Activated T-cell treated with anti-CD3 and anti-CD28 coated beads, Interleukin-2, amount 50 U/mL, for 4 hours (primary cell): ENCODE data around the gene SLC35G3. TPM values are rescaled to one million over a fixed set of nuclear protein-coding genes. Genes with fewer than 3 reads are reported as not detected.
A peak's percentile ranks its signal among the peaks of the same experiment; 100 is the strongest.
"Not testable (repeated sequence)": the region's sequence is repeated elsewhere in the genome, so short reads cannot be mapped to it uniquely, and the experiment has no call there.

ENCODE experiments used
- ATAC-seq, 2 donors: fragments of 200-7000 bp; cut with Tn5 transposase; one replicate each; pipeline ENCODE4 v1.10.0; 2021
- DNase-seq: peaks from one replicate; pipeline ENCODE4 v3.0.0-alpha.2; 2020
- H3K27me3 Mint-ChIP-seq: one replicate; pipeline ENCODE4 v1.8.0; 2021; ENCODE audit warnings: low read depth, mixed read lengths
- H3K36me3 Mint-ChIP-seq: one replicate; pipeline ENCODE4 v1.8.0; 2022; ENCODE audit warnings: mixed read lengths; ENCODE audit not compliant: insufficient read depth
- H3K4me1 Mint-ChIP-seq: one replicate; pipeline ENCODE4 v1.8.0; 2021; ENCODE audit warnings: low read depth, mixed read lengths
- H3K4me3 Mint-ChIP-seq: one replicate; pipeline ENCODE4 v1.8.0; 2021; ENCODE audit warnings: mild to moderate bottlenecking, moderate library complexity, mixed read lengths
- H3K9me3 Mint-ChIP-seq: one replicate; pipeline ENCODE4 v1.8.0; 2021; ENCODE audit warnings: mixed read lengths
- total RNA-seq, 3 donors: library from RNA; stranded (reverse); gene quantifications; one replicate each; pipeline ENCODE4 v1.2.1, GENCODE V29; 2021

Gene SLC35G3
- total RNA-seq, 3 donors from 2014 or later = not detected

DNA sequence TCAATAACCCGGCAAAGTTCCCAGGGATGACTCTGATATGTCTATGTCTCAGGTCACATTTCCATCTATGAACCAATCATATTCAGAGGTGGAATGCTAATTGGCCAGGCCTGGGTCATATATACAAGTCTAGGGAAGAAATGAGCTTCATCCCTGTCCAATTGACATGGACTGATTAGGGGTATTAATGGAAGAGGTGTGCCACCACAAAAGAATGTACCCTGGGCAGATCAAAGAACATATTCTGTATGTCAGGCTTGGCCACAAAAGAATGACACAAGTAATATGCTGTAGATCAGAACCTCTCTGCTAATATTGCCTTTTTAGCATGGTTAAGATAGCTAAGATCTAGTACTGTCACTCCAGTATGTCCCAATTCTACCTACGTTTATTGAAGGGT is 6.7 kb downstream of the SLC35G3 start:
- no peak for ATAC-seq
- Mint-ChIP-seq H3K36me3 (no peaks in the 10 kb centered on the region), H3K27me3 (no peaks in the 10 kb centered on the region), H3K4me3 (no peak overlapping the region), H3K9me3 (no peaks in the 10 kb centered on the region), H3K4me1 (peaks cover 57% of the 10 kb centered on the region)
- no peak for DNase-seq

DNA sequence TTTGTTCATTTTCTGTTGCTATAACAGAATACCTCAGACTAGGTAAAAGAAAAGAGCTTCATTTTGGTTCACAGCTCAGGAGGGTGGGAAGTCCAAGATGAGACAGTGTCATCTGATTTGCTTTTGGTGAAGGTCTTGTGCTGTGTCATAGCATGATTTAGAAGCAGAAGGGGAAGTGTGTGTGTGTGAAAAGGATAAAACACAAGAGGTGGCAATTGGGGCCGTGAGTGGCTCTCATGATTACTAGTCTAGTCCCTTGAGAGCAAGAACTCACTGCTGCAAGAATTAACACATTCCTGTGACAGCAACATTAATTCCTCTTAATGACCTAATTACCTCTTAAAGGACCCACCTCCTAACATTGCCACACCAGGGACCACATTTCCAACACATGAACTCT is 8.3 kb downstream of the SLC35G3 start:
- no peak for DNase-seq
- Mint-ChIP-seq H3K9me3 (no peaks in the 10 kb centered on the region), H3K4me3 (no peak overlapping the region)

DNA sequence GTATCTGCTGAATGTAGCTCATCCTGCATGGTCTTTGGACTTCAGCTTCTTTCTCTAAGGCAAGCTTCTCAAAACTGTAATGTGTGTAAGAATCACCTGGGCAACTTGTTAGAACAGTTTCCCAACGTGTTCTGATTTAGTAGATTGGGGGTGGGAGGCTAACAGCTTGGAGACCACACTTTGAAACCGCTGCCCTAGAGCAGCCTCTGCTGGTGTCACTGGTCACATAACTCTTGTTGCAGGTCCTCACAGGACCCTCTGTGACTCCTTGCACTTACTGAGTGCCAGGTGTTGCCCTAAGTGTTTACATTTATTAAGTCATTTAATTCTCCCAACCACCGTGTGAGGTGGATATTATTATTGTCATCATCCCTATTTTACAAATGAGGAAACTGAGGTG is 9.9 kb downstream of the SLC35G3 start:
- Mint-ChIP-seq H3K9me3 (no peaks in the 10 kb centered on the region), H3K36me3 (no peaks in the 10 kb centered on the region), H3K4me3 (no peak overlapping the region), H3K4me1 (peaks cover 51% of the 10 kb centered on the region), H3K27me3 (no peaks in the 10 kb centered on the region)
- ATAC-seq (no peak), DNase-seq (no peak)

More for the DNA sequence above, 8.3 kb downstream of the SLC35G3 start:
- Mint-ChIP-seq H3K27me3 (no peaks in the 10 kb centered on the region), H3K36me3 (no peaks in the 10 kb centered on the region), H3K4me1 (peaks cover 51% of the 10 kb centered on the region)
- peak; percentile 58 to 70 for ATAC-seq

DNA sequence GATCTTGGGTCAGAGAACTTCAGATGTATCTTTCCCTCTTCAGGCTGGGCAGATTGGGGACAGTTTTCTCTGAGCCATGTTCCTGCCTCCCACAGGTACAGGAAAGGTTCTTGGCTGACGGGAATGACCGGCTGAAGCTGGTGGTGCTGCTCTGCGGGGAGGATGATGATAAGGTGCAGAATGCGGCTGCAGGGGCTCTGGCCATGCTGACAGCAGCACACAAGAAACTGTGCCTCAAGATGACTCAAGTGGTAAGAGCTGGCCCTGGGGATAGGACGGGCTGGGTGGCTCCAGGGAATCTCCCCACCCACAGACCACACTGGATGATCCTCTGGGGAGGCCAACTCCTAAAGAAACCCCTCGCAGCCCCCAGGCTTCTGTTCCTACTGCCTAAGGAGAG is 10.9 kb downstream of the SLC35G3 start:
- ATAC-seq = peak in 1 of 2 donors; percentile 49
- no peak overlapping the region for H3K4me3 Mint-ChIP-seq
- no peaks in the 10 kb centered on the region for H3K9me3 Mint-ChIP-seq
- H3K27me3 Mint-ChIP-seq = no peaks in the 10 kb centered on the region
- DNase-seq = no peak
- no peaks in the 10 kb centered on the region for H3K36me3 Mint-ChIP-seq
- H3K4me1 Mint-ChIP-seq = peaks cover 44% of the 10 kb centered on the region

DNA sequence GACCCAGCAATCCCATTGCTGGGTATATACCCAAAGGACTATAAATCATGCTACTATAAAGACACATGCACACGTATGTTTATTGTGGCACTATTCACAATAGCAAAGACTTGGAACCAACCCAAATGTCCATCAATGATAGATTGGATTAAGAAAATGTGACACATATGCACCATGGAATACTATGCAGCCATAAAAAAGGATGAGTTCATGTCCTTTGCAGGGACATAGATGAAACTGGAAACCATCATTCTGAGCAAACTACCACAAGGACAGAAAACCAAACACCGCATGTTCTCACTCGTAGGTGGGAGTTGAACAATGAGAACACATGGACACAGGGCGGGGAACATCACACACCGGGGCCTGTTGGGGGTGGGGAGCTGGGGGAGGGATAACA is 14.8 kb downstream of the SLC35G3 start:
- not testable (repeated sequence) for H3K36me3 Mint-ChIP-seq, DNase-seq, H3K27me3 Mint-ChIP-seq, ATAC-seq, H3K9me3 Mint-ChIP-seq, H3K4me3 Mint-ChIP-seq
- H3K4me1 Mint-ChIP-seq = peaks cover 60% of the 10 kb centered on the region

DNA sequence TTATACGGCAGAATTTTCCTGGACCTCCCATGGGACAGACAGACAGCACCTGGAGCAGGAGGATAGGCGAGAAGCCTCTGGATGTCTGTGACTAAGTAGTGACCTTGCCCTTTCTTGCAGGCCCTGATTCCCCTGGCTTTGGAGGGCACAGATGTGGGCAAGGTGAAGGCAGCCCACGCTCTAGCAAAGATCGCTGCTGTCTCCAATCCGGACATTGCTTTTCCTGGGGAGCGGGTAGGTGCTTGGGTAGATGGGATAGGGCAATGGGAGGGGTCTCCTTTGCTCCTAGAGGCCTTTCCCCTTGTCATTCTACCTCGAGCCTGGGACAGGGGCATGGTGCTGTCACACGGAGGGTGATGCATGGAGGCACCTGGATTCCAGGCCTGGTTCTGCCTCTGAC is 17.3 kb downstream of the SLC35G3 start:
- peaks cover 61% of the 10 kb centered on the region for H3K4me1 Mint-ChIP-seq
- H3K27me3 Mint-ChIP-seq = no peaks in the 10 kb centered on the region
- H3K9me3 Mint-ChIP-seq = no peaks in the 10 kb centered on the region
- ATAC-seq = no peak
- no peak for DNase-seq
- H3K36me3 Mint-ChIP-seq = no peaks in the 10 kb centered on the region
- no peak overlapping the region for H3K4me3 Mint-ChIP-seq

DNA sequence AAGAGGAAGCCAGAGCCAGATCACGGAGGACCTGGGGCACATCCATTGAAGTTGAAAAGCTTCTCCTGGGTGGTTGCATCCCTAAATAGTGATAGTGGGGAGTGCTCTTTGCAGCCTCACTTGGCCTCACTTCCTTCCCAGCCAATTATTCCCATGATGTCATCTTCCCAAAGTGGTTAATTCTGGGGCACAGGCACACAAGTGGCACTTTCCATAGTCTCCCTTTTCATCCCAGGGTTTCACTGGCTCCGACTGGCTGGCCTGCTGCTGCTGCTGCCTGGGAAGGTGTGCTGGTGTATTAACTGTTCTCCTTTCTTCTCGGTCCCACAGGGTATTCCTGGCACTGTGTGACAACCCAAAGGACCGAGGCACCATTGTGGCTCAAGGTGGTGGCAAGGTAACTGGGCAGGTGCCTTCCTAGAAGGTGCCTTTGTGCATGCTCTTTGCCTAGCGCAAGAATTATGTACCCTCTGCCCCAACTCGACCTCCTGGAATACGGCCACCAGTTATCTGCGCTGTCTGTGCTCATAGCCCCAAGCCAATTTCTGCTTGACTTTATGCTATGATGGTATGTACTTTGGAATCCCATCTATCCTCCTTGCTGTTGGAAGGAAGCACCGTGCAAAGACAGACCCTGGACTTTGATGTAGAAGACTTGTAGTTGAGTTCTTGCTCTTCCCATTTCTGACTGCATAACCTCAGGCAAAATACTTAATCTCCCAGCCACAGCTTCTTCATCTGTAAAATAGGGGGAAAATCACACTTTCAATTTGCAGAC is 18.4 kb downstream of the SLC35G3 start:
- no peaks in the 10 kb centered on the region for H3K9me3 Mint-ChIP-seq
- DNase-seq = no peak
- peaks cover 65% of the 10 kb centered on the region for H3K4me1 Mint-ChIP-seq
- H3K27me3 Mint-ChIP-seq = no peaks in the 10 kb centered on the region
- H3K4me3 Mint-ChIP-seq = no peak overlapping the region
- H3K36me3 Mint-ChIP-seq = no peaks in the 10 kb centered on the region
- no peak for ATAC-seq

DNA sequence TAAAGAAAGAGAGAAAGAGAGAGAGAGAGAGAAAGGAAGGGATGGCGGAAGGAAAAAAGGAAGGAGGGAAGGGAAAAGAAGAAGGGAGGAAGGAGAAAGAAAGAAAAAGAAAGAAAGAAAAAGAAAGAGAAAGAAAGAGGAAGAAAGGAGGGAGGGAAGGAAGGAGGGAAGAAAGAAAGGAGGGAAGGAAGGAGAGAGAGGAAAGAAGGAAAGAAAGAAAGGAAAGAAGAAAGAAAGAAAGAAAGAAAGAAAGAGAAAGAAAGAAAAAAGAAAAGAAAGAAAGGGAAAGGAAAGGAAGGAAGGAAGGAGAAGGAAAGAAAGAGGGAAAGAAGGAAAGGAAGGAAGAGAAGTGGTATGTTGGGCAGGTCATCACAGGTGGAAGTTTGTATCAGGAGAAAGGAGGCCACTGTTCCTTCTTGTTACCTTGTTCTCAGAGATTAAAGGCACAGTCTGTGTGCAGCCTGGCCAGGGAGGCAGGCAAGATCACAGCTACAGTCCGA is 19.3 kb downstream of the SLC35G3 start:
- H3K9me3 Mint-ChIP-seq = no peaks in the 10 kb centered on the region
- no peaks in the 10 kb centered on the region for H3K36me3 Mint-ChIP-seq
- DNase-seq = no peak
- no peak overlapping the region for H3K4me3 Mint-ChIP-seq
- ATAC-seq = no peak
- H3K4me1 Mint-ChIP-seq = peaks cover 60% of the 10 kb centered on the region
- H3K27me3 Mint-ChIP-seq = no peaks in the 10 kb centered on the region

DNA sequence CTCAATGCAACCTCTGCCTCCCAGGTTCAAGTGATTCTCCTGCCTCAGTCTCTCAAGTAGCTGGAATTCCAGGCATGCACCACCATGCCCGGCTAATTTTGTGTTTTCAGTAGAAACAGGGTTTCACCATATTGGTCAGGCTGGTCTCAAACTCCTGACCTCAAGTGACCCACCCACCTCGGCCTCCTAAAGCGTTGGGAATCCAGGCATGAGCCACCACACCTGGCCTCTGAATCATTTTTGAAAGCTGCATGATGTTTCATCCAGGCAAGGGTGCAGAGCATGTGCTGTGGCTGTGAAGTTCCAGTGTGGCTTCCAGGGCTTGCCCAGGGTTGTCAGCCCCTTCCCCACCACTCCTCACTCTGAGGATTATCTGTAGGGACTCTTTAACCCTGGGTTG is 21.9 kb downstream of the SLC35G3 start:
- DNase-seq, ATAC-seq, H3K9me3 Mint-ChIP-seq, H3K27me3 Mint-ChIP-seq, H3K36me3 Mint-ChIP-seq, H3K4me3 Mint-ChIP-seq: not testable (repeated sequence)
- peaks cover 47% of the 10 kb centered on the region for H3K4me1 Mint-ChIP-seq

DNA sequence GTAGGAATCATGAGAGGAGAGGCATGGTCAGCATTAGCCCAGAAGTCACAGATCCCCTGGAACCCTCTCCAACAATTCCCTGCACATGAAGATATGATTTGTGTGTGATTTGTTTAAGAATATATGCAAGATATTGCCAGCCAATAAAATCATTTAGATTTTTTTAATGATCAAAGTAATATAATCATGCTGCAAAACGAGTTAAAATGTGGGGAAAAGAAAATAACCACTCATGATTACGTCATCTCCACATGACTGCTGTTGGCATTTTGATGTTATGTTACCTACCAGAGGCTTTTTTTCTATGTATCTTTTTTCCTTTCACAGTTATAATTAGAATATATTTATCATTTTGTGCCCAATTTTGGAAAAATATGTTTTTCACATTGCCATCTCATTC is 22.4 kb downstream of the SLC35G3 start:
- peaks cover 42% of the 10 kb centered on the region for H3K4me1 Mint-ChIP-seq
- no peaks in the 10 kb centered on the region for H3K9me3 Mint-ChIP-seq
- no peak for DNase-seq
- H3K4me3 Mint-ChIP-seq = peak overlapping the region; percentile 52
- no peaks in the 10 kb centered on the region for H3K27me3 Mint-ChIP-seq
- ATAC-seq = peak in 1 of 2 donors; percentile 66
- no peaks in the 10 kb centered on the region for H3K36me3 Mint-ChIP-seq

DNA sequence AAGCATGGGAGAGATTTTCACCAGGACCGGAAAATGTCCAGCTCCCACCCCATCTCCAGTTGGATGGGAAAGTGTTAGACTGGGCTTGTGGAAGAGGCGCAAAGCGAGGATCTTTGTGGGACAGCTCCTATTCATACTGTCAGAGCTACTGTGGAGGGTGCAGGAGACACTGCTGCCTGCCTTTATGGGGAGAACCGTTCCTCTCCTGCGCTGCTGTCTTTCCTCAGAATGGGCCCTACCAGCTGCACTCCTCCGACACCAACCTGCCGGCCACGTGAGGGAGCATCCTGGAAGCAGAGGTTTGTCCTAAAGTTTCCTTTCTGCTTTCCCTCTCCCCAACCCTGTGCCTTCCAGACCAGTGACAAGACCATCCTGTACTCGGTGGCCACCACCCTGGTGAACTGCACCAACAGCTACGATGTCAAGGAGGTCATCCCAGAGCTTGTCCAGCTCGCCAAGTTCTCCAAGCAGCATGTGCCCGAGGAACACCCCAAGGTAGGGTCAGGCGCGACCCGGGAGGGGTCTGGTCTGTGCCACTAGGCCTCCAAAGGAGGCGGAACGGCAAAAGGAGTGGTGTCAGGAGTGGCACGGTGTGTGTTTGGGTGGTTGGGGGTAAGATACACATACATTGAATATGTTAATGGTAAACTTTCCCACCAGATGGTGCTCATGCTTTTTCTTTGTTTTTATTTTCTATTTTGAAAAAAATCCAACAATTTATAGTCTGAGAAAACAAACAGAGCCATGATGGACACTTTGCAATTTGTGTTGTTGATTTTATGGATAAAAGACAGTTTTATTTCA is 23.0 kb downstream of the SLC35G3 start:
- peak overlapping the region; percentile 52 for H3K4me3 Mint-ChIP-seq
- peak; percentile 15 for DNase-seq

DNA sequence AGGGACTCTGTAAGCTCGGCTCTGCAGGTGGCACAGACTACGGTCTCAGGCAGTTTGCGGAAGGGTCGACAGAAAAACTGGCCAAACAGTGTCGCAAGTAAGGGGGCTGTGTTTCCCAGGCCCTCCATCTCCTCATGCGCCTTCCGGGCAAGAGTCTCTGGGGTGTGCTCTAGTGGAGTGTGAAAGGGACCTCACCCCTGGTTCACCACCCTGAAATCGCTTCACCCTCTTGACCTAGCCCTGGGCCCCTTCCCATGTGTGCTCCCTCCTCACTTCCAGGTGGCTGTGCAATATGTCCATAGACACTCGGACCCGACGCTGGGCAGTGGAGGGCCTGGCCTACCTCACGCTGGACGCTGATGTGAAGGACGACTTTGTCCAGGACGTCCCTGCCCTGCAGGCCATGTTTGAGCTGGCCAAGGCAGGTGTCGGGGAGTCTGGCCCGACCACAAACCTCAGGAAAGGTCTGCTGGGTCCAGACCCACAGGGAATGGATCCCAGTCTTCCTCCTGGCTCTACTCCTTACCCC is 24.3 kb downstream of the SLC35G3 start:
- no peak for DNase-seq
- Mint-ChIP-seq H3K36me3 (no peaks in the 10 kb centered on the region), H3K27me3 (no peaks in the 10 kb centered on the region), H3K4me1 (peaks cover 31% of the 10 kb centered on the region), H3K4me3 (no peak overlapping the region), H3K9me3 (no peaks in the 10 kb centered on the region)
- ATAC-seq = no peak

More for the DNA sequence above, 23.0 kb downstream of the SLC35G3 start:
- Mint-ChIP-seq H3K36me3 (no peaks in the 10 kb centered on the region), H3K9me3 (no peaks in the 10 kb centered on the region), H3K27me3 (no peaks in the 10 kb centered on the region), H3K4me1 (peaks cover 38% of the 10 kb centered on the region)
- ATAC-seq = peak; percentile 40 to 79

DNA sequence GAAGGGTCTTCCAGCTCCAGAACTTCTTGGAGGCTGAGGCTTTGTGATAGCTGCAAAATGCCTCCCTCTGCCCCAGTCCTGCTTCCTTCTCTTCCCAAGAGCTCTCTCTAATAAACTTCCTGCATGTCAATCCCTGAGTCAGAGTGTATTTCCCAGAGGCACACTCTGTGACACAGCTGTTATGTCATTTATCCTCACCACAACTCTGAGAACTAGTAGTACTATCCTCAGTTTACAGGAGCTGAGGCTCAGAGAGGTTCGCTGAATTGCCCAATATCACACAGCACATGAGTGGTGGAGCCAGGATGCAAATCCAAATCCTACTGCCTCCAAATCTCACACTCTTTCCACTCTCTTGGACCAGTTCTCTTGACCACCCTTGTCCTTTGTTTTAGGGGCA is 26.5 kb downstream of the SLC35G3 start:
- H3K4me3 Mint-ChIP-seq = no peak overlapping the region
- H3K4me1 Mint-ChIP-seq = peaks cover 29% of the 10 kb centered on the region
- H3K27me3 Mint-ChIP-seq = no peaks in the 10 kb centered on the region
- ATAC-seq (no peak), DNase-seq (no peak)
- no peaks in the 10 kb centered on the region for H3K36me3 Mint-ChIP-seq
- H3K9me3 Mint-ChIP-seq = no peaks in the 10 kb centered on the region

DNA sequence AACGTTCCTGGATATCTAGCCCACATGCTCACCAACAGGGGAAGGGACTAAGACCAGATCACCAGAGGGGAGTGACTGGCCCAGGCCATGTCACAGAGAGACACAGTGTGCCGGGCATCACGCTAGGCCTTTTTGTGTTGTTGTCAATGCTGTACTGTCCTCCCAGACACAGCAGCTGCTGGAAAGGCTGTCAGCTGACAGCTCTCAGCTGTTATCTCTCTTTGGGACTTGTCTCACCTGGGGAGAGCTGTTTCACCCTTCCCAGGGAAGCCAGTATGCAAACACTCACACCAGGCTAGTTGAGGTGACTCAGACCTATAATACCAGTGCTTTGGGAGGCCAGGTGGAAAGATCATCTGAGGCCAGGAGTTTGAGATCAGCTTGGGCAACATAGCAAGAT is 27.1 kb downstream of the SLC35G3 start:
- ATAC-seq = no peak
- H3K36me3 Mint-ChIP-seq = no peaks in the 10 kb centered on the region
- no peaks in the 10 kb centered on the region for H3K27me3 Mint-ChIP-seq
- H3K4me3 Mint-ChIP-seq = no peak overlapping the region
- no peak for DNase-seq
- no peaks in the 10 kb centered on the region for H3K9me3 Mint-ChIP-seq
- H3K4me1 Mint-ChIP-seq = peaks cover 30% of the 10 kb centered on the region
